G401.6 (cell line): ENCODE results near the gene AMPH.
"Not testable (repeated sequence)": the region's sequence is repeated elsewhere in the genome, so short reads cannot be mapped to it uniquely, and the experiment has no call there.

ENCODE experiments used
- FAIRE-seq: peaks from 2 replicates; lab custom pipeline; 2012; peaks lifted over from hg19 to GRCh38; lab: Jason Lieb, UNC

The AMPH gene

DNA sequence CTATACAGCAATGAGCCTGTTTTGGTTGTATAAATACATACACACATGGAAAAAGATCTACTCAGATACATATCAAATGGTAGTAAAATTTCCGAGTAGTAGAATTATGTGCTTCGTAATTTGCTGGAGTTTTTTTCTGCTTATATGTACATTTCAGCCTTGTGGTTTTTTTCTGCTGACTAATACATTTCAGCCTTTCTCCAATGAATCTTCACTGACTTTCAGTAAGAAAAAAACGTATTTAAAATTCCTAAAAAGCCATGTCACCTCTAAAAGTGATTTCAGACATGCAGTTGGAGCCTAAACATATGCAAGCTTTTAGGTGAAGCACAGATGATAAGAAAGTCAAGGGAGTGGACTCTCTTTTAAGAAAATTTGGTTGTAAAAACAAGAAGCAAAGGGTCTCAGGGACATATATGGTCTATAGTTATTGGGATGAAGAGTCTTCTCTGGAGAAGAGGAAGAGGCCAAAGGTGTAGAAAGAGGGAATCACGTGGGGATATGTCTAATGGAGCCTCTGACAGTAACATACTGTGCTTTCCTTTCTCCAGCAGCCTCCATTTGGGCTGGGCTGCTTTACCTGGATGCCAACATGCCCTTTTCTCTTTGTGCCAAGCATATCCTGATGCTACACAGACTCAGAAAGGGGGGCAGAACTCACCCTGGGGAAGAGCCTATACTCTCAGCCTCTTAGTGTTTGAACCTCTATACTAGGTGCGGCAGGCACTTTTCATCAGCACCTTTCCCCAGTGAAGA is 2.4 kb downstream of the AMPH start:
- peak; percentile 50 for FAIRE-seq

DNA sequence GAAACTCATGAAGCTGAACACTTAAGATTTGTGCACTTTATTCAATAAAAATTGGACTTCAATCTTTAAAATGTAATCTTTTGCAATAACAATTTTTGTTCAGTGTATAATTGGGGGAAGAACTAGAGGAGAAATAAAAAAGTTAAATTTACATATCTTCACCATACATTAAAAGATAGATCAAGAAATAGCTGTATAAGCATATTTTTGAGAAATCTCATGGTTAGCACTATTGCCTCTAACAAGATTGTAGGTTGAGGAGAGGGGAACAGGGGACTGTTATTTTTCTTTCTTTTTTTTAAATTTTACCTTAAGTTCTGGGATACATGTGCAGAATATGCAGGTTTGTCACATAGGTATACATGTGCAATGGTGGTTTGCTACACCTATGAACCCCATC is 5.3 kb downstream of the AMPH start:
- FAIRE-seq: no peak

DNA sequence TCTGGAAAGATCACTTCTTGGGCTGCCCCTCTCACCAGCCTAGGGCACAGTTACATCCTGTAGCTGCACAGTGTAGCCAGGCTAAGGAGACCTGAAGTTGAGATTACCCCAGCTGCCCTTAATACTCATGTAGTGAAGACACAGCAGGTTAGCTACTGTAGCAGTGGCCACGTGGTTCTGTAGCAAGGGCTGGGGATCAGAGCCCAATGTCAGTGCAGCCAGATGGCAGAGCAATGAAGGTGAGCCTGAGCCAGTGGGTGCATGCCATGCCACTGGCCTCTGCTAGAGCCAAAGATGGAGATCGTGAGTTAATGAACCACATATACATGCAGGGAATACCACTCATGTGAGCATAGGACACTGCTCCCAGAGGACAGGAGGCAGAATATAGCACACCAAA is 15.5 kb downstream of the AMPH start:
- FAIRE-seq: no peak

DNA sequence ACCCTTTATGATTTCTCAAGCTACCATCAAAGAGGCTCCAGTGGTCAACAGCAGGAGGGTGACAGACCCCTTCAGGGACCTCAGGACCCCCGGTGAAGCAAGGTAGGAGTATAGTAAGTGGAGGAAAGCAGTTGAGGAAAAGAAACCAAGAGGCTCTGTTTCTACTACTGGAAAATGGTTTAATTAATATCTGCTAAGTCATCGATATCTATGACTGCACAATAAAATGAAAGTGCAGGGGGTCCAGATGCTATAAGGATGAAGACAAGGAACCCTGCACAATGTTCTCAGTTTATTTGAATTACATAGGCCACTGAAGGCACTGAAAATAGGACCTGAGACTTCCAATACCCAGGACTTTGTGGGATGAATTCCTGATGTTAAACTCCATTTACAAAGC is 23.7 kb downstream of the AMPH start:
- FAIRE-seq: no peak

DNA sequence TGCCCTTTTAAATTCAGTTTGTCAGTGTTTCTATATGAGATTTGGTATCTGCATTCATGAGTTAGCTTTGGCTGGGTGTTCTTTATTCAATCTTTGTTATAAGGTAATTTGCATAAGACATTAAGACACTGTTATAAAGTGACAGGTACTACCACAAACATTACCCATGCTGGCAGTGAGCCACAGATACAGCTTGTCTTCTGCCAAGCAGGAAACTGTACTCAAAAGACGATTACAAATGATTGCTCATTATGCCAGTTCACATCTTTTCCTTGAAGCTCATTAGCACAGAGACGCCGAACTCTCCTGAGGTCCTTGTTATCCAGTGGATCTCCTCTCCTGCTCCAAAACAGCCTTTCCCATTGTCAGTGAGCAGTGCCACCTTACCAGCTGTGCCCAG is 30.4 kb downstream of the AMPH start:
- FAIRE-seq: no peak

DNA sequence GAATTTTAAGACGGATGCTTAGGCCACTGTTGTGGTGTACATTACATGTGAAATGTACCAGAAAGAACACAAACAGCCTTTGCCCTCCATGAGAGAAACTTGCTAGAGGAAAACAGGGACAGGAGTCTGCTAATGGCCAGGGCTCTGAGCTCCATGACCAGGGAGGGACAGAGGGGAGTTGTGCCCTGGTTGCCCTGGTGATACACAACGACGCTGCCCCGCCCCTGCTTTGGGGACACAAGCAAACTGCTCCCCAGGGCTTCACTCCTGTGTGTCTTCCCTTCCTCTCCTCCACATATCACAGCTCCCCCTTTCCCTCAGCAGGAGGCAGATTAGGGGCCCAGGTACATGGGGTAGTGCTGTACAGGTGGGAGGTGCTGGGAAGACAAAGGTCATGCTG is 36.2 kb downstream of the AMPH start:
- no peak for FAIRE-seq

DNA sequence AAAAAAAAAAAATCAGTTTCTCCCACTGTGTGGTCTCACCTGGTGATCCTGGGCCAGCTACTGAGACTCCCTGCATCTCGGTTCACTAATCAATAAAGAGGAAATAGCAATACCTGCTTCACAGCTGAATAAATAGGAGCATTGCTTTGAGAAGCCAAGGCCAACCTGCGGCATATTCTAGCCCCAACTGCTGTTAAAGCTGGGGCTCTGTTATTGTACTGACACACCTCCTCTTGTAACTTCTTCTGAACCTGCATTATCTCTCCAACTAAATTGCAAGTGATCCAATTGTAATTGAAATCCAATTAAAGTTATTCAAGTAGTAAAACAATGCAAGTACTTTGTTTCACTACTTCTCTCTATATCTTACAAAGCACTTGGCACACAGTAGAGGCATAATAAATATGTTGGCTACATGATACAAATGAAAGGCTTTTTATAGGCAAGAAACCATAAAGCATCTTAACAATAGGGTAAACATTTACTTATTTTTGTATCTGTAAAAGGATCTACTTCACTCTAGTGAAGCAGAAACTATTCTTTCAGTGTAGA is 38.4 kb downstream of the AMPH start:
- FAIRE-seq: no peak

DNA sequence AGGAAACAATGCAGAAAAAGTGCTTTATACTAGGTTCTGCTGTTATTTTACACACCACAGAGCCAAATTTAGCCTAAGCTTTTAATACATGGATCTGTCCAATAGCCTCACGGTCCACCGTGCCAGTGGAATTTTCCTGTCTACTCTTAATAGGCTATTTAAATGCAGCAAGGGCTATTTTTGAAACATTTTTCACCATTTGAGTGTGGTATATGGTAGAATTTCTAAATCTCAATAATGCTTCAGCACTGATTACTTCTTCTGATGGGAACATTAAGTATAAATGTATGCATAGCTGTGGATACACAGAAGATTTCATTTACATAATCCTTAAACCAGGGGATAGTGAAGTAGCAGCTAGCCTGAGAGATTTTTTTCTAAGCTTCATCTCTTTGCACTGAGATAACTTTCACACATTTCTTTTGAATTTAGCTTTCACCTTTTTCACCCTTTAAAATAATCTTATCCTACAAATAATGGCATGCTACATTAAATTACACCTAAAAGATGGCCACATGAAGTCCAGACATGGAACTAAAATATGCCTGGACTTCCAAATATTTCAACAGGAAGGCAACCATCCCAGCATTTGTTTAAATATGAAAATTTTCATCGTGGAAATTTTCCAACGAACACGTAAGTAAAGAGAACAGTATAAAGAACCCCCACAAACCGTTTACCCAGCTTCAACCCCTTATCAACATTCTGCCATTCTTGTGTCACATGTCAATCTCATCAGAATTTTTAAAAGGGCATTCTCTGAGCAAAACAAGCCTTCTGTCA is 45.4 kb downstream of the AMPH start:
- FAIRE-seq: no peak

DNA sequence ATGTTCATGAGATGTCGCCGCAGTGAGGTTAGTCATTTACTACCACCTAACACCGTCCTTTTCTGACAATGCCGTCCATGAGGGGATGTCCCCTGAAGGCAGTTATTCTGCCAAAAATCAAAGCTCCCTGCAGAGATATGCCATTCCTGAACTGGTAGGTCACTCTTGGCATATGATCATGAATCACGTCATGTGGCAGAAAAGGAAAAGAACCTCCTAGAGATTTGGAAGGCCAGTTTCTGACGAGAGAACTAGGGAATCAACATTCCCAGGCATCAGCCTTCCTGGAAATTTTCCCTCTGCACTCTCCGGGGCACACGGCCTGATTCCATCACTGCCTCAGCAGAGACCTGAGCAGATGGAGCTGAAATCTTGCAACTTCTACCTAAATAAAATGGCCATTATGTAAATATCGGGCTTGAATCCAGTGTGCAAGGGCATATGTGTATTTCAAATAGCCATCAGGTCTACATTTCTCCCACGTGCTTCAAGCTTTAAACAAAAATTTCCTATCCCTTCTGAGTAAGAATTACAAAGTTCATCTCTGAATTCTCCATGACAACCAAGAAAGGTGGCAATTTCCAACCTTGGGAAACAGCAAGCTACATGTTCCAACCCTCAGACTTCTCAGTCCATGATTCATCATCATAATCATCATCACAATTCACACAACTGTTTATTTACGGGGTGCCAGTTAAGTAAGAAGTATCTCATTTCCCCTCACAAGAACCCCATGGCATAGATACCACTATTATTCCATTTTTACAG is 46.5 kb downstream of the AMPH start:
- no peak for FAIRE-seq

DNA sequence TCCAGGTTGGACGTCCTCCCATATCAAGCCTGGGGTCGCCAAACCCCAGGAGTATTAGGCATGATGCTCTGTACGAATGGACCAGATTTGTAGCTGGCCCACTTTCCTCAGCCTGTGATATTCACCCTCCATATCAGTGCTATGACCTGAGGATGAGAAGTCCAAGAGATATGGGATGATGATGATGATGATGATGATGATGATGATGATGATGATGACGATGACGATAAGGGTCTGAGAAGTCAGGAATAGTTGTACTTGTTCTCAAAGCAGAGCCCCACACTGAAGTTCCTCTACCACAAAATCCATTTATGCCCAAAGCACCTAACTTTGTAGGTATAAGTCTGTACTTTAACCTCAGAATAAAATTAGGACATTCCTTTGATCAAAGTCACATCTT is 50.7 kb downstream of the AMPH start:
- no peak for FAIRE-seq

DNA sequence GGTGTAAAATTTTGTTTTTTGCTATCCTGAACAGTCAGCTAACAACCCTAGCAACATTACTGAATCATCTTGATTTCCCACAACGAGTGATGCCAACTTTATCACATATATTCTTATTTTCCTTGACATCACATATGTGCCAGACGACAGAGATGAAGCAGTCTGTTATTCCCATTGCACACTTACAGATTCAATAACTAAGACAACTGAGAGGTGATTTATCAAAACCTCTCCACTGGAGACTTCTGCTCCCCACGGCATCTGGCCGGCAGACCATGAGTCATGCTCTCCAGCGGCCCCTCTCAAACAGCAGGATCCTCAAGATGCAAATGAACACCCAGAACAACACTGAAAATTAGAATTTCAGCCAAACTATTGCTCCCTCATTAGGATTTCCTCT is 57.1 kb downstream of the AMPH start:
- no peak for FAIRE-seq

DNA sequence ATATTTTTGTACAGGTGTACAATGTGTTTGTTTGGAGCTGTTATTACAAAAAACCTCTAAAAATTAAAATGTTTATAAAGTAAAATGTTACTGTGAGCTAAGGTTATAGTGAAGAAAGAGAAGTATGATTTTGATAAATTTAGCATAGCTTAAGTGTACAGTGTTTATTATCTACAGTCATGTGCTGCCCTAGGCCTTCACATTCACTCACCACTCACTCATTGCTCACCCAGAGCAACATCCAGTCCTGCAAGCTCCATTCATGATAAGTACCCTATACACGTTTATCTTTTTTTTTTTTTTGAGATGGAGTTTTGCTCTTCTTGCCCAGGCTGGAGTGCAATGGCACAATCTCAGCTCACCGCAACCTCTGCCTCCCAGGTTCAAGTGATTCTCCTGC is 59.6 kb downstream of the AMPH start:
- FAIRE-seq: not testable (repeated sequence)

DNA sequence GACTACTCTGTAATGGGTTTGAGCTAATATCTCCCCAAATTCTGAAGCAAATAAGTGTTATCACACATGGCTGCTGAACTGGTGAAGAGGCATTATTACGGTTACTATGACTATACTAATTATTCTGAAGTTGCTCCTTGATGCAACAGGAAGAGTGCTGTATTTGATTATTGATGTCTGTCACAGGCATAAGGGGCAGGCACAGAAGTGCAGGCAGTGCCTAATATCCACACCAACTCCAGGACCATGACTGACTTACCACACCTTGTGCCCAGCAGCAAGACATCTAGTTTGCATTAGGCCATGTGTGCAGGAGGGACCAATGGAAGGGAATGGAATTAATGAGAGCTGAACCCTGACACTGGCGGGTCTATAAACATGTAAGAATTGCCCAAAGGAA is 62.7 kb downstream of the AMPH start:
- no peak for FAIRE-seq

DNA sequence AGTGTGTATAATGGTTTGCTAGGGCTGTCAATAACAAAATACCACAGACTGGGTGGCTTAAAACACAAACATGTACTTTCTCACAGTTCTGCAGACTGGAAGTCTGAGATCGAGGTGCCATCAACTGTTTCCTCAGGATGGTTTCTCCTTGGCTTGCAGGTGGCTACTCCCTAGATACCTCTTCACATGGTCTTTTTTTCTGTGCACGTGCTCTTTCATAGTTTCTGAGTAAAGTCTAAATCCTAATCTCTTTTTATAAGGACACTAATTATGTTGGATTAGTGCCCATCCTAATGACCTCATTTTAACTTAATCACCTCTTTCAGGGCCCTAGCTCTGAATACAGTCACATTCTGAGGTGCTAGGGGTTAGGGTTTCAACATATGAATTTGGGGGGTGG is 65.9 kb downstream of the AMPH start:
- no peak for FAIRE-seq

DNA sequence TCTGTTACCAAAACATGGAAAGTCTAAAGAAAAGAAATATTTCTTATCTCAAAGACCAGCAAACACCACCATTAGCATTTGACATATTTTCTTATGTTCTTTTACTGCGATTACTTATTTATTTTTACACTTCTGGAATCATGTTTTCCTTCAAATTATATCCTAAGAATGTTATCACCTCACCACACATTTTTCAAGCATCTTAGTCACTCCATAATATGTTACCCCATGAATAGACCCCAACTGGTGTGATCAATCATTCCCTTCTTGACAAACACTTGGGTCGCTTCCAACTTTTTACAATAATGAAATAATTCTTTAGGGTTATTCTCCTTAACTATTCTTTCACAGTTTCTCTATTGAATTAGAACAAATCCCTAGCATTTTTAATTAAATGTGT is 67.4 kb downstream of the AMPH start:
- no peak for FAIRE-seq

DNA sequence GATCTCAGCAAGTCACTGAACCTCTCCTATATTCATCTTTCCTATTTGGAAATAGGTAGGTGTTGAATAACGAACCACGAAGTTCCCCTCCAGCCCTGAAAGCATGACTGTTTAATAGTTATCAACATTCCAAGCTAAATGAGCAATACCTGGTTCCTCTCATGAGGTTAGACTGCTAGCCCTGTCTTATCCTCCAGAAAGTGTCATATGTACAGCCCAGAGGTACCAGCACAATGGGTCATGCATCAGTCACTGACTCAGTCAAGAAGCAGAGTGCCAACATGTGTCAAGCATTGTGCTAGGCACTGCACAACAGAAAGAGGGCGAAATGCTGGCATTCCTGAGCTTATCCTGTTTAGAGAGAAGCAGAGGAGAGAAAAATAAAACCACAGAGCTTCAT is 70.0 kb downstream of the AMPH start:
- no peak for FAIRE-seq

DNA sequence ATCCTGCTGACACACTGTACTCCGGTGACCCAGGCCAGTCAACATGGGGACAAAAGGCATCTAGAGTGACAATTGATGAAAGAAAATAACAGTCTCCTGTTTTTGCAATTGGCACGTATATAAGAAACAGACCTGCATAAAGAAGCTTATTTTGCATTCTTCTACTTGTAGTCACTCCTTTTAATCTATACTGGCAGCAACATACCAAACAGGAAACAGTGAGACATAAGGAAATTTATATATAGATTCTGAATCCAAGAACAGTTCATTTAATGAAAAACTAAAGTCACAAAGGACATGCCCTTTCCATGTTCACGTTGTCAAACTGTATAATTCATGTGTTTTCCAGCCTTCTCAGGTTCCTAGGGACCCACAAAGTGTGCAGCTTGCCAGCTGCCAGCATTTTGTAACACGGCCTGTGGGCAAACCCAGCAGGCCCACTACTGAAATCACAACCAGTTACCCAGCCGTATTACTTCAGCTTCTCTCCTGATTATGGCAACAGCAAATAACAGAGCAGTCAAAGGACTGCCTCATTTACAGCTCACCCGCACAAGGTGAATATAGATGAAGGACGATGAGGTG is 72.3 kb downstream of the AMPH start:
- no peak for FAIRE-seq

DNA sequence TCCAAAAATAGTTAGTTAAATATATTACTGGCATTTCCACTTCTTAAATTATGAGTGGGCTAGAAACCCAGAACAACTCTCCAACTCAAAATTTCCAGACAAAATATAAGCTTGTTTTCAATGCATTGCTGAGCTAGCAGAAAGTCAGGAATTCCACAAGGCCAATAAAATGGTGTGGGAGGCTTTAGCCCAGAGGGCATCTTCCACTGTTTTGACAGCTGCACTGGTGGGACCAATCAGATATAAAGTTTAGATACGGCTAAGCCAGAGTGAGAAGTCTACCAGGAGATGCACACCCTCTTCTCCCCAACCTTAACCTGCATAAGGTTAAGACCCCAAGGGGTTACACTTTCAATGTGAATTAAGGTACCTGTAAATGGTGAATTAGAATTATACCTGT is 76.6 kb downstream of the AMPH start:
- FAIRE-seq: no peak

DNA sequence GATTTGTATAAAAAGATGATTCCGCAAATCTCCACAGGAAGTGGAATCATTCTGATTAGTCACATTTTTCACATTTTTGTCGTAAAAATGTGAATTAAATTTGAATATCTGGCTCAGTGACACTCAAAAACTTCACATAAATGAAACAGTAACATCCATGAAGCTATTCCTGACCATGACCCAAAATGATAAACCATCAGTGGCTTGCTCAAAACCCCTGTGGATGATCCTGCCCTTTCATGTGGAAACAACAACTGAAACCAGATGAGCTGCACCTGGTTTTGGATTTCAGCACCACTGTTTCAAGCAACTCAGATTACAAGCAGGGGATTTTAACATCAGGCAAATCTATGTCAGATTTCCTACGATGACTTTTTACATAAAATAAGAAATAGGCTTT is 80.3 kb downstream of the AMPH start:
- FAIRE-seq: no peak

DNA sequence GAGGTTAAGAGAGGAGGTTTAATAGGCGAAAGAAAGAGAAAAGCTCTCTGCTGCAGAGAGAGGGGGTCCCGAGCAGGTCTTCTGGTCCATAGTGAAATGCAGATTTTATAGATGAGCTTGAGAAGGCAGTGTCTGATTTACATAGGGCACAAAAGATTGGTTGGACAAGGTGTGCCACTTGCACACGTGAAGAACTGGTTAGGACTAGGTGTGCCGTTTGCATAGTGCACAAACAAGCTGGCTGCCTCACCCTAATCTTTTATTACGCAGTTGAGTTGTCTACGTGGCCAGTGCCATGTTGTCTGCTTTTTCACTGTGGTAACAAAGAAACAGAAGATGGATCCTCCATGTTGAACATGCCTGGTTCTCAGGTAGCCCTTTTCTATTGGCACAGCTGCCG is 82.6 kb downstream of the AMPH start:
- no peak for FAIRE-seq

DNA sequence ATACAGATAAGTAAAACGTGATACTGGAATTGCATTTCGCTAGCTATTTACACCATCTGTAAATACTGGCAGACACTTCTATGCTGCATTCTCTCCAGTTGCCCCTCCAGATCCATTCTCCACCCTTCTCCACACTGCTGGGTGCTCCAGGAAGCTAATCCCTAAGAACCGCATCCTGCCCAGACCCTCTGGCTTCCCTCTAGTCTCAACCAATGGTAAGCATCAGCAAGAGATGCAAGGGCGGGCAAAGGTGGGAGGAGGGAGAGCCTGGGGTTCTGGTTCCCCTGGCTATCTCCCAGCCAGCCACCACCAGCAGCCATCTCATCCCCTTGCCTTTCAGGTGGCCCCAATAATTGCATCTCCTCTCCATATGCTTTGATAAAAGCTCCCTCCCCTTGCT is 84.4 kb downstream of the AMPH start:
- no peak for FAIRE-seq

DNA sequence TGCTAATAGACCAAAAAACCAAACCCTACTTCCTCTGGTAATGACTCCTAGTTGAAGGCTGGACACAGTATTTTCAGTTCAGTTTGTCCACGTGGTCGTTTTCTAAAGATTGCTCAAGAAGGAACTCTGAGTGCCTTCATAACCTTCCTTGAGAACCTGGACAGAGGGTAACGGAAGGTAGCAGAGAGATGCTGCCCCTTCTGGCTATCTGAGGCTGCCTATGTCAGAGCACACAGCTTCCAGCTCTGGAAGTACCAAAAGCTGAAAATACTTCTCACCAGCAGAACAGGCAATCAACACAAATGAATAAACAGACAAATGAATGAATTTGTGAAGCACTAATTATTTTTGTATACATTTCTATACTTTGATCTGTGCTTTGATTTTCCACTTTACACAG is 85.2 kb downstream of the AMPH start:
- FAIRE-seq: no peak

DNA sequence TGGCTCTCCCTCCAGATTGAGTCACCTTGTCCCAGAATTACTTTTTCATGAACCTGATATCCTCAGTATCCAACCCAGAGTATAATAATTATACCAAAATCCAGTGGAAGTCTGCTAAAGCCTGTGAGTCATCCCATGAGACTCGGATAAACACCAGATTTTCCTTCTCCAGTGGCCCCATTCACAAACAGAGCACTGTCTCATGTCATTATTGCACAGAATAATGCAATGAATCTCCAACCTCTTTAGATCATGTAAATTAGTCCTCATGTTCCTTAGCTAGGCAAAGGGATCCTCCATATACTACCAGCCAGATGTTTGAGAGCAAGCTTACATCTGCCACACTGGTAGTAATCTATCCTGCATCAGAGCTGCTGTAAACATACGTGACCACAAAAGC is 89.0 kb downstream of the AMPH start:
- FAIRE-seq: no peak
